ENCODE data around the gene TRPV4.

DNA sequence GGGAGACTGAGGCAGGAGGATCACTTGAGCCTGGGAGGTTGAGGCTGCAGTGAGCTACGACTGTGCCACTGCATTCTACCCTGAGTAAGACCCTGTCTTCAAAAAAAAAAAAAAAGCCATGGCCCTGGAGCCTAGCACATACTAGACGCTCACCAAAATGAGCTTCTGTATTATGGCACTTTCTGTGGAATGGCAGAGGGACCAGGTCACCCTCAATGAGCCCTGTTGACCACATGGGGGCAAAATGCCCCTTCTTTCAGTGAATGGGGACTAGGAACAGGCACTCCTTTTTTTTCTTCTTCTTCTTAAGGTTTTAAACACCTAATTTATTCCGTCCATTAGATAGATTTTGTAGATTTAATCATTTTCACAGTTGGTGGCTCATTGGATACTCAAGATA, 69.1 kb downstream of the TRPV4 start:
- TF ChIP-seq, protein P1, sequence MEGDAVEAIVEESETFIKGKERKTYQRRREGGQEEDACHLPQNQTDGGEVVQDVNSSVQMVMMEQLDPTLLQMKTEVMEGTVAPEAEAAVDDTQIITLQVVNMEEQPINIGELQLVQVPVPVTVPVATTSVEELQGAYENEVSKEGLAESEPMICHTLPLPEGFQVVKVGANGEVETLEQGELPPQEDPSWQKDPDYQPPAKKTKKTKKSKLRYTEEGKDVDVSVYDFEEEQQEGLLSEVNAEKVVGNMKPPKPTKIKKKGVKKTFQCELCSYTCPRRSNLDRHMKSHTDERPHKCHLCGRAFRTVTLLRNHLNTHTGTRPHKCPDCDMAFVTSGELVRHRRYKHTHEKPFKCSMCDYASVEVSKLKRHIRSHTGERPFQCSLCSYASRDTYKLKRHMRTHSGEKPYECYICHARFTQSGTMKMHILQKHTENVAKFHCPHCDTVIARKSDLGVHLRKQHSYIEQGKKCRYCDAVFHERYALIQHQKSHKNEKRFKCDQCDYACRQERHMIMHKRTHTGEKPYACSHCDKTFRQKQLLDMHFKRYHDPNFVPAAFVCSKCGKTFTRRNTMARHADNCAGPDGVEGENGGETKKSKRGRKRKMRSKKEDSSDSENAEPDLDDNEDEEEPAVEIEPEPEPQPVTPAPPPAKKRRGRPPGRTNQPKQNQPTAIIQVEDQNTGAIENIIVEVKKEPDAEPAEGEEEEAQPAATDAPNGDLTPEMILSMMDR (IDR thresholded peaks at IDR 0.05; ENCODE audit: insufficient read depth, low read depth, low read length), result no peak
- no peak for TF ChIP-seq EZH2 (IDR thresholded peaks at IDR 0.05; ENCODE audit: insufficient read depth, low read length)

All from astrocyte (in vitro differentiated cells and primary cell).